ENCODE measurements around the gene NKAIN4. TPM values are rescaled to one million over a fixed set of nuclear protein-coding genes. Genes with fewer than 3 reads are reported as not detected.

The NKAIN4 gene
- total RNA-seq, 1 experiment from 2014 or later = not detected

- Histone ChIP-seq H3K9me2 (replicated peaks; ENCODE audit: low read length) (no peaks in the 10 kb centered on the region), H3K9me3 (ENCODE audit: low read length) (no peaks in the 10 kb centered on the region), H3K4me2 (ENCODE audit: low read length) (no peak overlapping the region), H3K4me3 (ENCODE audit: low read length) (no peak overlapping the region), H3K4me1 (ENCODE audit: insufficient read depth, low read length) (no peaks in the 10 kb centered on the region), H2AFZ (ENCODE audit: low read length) (no peak overlapping the region), H3K36me3 (ENCODE audit: low read depth, low read length) (peaks cover 21% of the 10 kb centered on the region; the same call in 1 of the 2 replicates), H3K27me3 (ENCODE audit: low read length) (no peaks in the 10 kb centered on the region), H3K9ac (ENCODE audit: low read length) (no peak overlapping the region), H3K79me2 (ENCODE audit: low read length) (no peaks in the 10 kb centered on the region), H4K20me1 (ENCODE audit: low read length) (no peaks in the 10 kb centered on the region), H3F3A (ENCODE audit: low read length, unreplicated experiment) (no peaks in the 10 kb centered on the region), H3K27ac (ENCODE audit: low read length) (no peak overlapping the region)
- intact Hi-C loops (cut with micrococcal nuclease) = no loop called here
- no peak for TF ChIP-seq EZH2 (IDR thresholded peaks at IDR 0.05; ENCODE audit: low read length, unreplicated experiment)
- no peak for TF ChIP-seq EZH2phosphoT487 (IDR thresholded peaks at IDR 0.05; ENCODE audit: borderline replicate concordance, low read length)
- TF ChIP-seq, protein P1, sequence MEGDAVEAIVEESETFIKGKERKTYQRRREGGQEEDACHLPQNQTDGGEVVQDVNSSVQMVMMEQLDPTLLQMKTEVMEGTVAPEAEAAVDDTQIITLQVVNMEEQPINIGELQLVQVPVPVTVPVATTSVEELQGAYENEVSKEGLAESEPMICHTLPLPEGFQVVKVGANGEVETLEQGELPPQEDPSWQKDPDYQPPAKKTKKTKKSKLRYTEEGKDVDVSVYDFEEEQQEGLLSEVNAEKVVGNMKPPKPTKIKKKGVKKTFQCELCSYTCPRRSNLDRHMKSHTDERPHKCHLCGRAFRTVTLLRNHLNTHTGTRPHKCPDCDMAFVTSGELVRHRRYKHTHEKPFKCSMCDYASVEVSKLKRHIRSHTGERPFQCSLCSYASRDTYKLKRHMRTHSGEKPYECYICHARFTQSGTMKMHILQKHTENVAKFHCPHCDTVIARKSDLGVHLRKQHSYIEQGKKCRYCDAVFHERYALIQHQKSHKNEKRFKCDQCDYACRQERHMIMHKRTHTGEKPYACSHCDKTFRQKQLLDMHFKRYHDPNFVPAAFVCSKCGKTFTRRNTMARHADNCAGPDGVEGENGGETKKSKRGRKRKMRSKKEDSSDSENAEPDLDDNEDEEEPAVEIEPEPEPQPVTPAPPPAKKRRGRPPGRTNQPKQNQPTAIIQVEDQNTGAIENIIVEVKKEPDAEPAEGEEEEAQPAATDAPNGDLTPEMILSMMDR (conservative IDR thresholded peaks at IDR 0.05; ENCODE audit: low read depth, low read length) = no peak
- no peak for DNase-seq
- POLR2A ChIA-PET (ENCODE audit: unreplicated experiment) = no interaction called here
- CTCF ChIA-PET = no interaction called here
- no TSS peak for BruUV-seq (replicated peaks)
- no peak for ATAC-seq
Measured at GRCh38 chr20:63283397-63284082, 29.3 kb upstream of the NKAIN4 start.

- H3K4me3 ChIP-seq (ENCODE audit: low read length) = no peak overlapping the region
- no peaks in the 10 kb centered on the region for H4K20me1 ChIP-seq (ENCODE audit: low read length)
- ATAC-seq (no peak), DNase-seq (no peak)
- no peak overlapping the region for H3K9ac ChIP-seq (ENCODE audit: low read length)
- no peak overlapping the region for H3K27ac ChIP-seq (ENCODE audit: low read length)
- H3K9me3 ChIP-seq (ENCODE audit: low read length) = no peaks in the 10 kb centered on the region
- no peak overlapping the region for H2AFZ ChIP-seq (ENCODE audit: low read length)
- H3K79me2 ChIP-seq (ENCODE audit: low read length) = no peaks in the 10 kb centered on the region
- no TSS peak for BruUV-seq (replicated peaks)
- H3K4me2 ChIP-seq (ENCODE audit: low read length) = no peak overlapping the region
- H3K4me1 ChIP-seq (ENCODE audit: insufficient read depth, low read length) = no peaks in the 10 kb centered on the region
- H3K9me2 ChIP-seq (replicated peaks; ENCODE audit: low read length) = no peaks in the 10 kb centered on the region
- intact Hi-C loops (cut with micrococcal nuclease) = no loop called here
- TF ChIP-seq EZH2 (IDR thresholded peaks at IDR 0.05; ENCODE audit: low read length, unreplicated experiment) (no peak), EZH2phosphoT487 (IDR thresholded peaks at IDR 0.05; ENCODE audit: borderline replicate concordance, low read length) (no peak)
- TF ChIP-seq, protein P1 (conservative IDR thresholded peaks at IDR 0.05; ENCODE audit: low read depth, low read length) = no peak
- H3K36me3 ChIP-seq (ENCODE audit: low read depth, low read length) = peaks cover 25% of the 10 kb centered on the region; the same call in 1 of the 2 replicates
- no peaks in the 10 kb centered on the region for H3F3A ChIP-seq (ENCODE audit: low read length, unreplicated experiment)
- POLR2A ChIA-PET (ENCODE audit: unreplicated experiment) = interaction anchor here (0.6 kb wide), 1 partner anchor 13 kb away, joined by 3 read pairs; no protein-coding TSS in a partner anchor
- no peaks in the 10 kb centered on the region for H3K27me3 ChIP-seq (ENCODE audit: low read length)
- CTCF ChIA-PET = no interaction called here
Measured at GRCh38 chr20:63282946-63283345, 28.7 kb upstream of the NKAIN4 start.
